ENCODE data around the gene RNF207. TPM values are rescaled to one million over a fixed set of nuclear protein-coding genes. Genes with fewer than 3 reads are reported as not detected.

The RNF207 gene
- total and polyA plus RNA-seq, 2 of the 8 experiments (the other 6 are each of a cell fraction or from before 2014, with no cell fraction given): 3.9 to 5.4 TPM

GRCh38 chr1:6220236-6220635 is 14.3 kb downstream of the RNF207 start:
- FAIRE-seq: no peak
- no peak overlapping the region for H2BK5ac ChIP-seq (ENCODE audit: low read depth, low read length)

More at GRCh38 chr1:6220236-6220635, 14.3 kb downstream of the RNF207 start:
- Histone ChIP-seq H3K4me2 (ENCODE audit: insufficient read depth in 1 of 2, low read depth in 2 of 2, low read length in 2 of 2) (no peak overlapping the region), H3K27ac (ENCODE audit: low read depth, low read length) (no peak overlapping the region), H3K9ac (replicated peaks in 1 of 4; ENCODE audit: extremely low read depth in 1 of 4, low read depth in 3 of 4, low read length in 3 of 4) (no peak overlapping the region), H3K4me3 (ENCODE audit: extremely low read depth in 1 of 4, insufficient read depth in 2 of 4, low read depth in 3 of 4, low read length in 4 of 4) (no peak overlapping the region), H4K20me1 (replicated peaks in 1 of 2; ENCODE audit: control insufficient read depth in 1 of 2, insufficient read depth in 2 of 2, low read length in 2 of 2) (peaks cover 5 to 12% of the 10 kb centered on the region in 2 experiments), H2BK15ac (ENCODE audit: low read length) (no peak overlapping the region), H3K23me2 (ENCODE audit: low read depth, low read length) (no peaks in the 10 kb centered on the region), H2AK5ac (ENCODE audit: low read depth, low read length) (no peak overlapping the region), H3K14ac (ENCODE audit: insufficient read length) (no peak overlapping the region), H3K4ac (replicated peaks; ENCODE audit: insufficient read length, low read depth, low read length) (no peak overlapping the region), H4K5ac (ENCODE audit: insufficient read length, low read depth, low read length) (no peak overlapping the region), H3K79me2 (ENCODE audit: control insufficient read depth in 1 of 2, insufficient read depth in 2 of 2, low read length in 2 of 2) (no peaks in the 10 kb centered on the region), H4K91ac (replicated peaks; ENCODE audit: insufficient read length, low read length) (no peak overlapping the region), H3K79me1 (ENCODE audit: low read depth, low read length) (peaks cover 2% of the 10 kb centered on the region), H4K8ac (ENCODE audit: extremely low read depth, insufficient read depth, low read length) (no peak overlapping the region), H3K23ac (ENCODE audit: insufficient read length) (no peak overlapping the region), H2BK20ac (ENCODE audit: low read length) (no peak overlapping the region), H2BK120ac (replicated peaks; ENCODE audit: low read depth, low read length) (no peak overlapping the region), H3K18ac (ENCODE audit: extremely low read depth, low read length) (no peak overlapping the region), H3K36me3 (ENCODE audit: control insufficient read depth in 2 of 4, insufficient read depth in 4 of 4, low read length in 3 of 4) (peaks cover 9 to 36% (median 18%) of the 10 kb centered on the region in 4 experiments; a peak in 7 of 8 replicates), H2AFZ (ENCODE audit: low read length) (no peak overlapping the region), H2BK12ac (ENCODE audit: low read depth, low read length) (no peak overlapping the region), H3K4me1 (replicated peaks in 1 of 4; ENCODE audit: control insufficient read depth in 3 of 4, insufficient read depth in 4 of 4, low read length in 3 of 4) (no peaks in the 10 kb centered on the region; a peak in 1 of 7 replicates), H3K27me3 (replicated peaks in 1 of 4; ENCODE audit: control insufficient read depth in 3 of 4, extremely low read depth in 1 of 4, insufficient read depth in 3 of 4, low read length in 3 of 4) (no peaks in the 10 kb centered on the region), H3K9me3 (ENCODE audit: insufficient read depth in 2 of 2, low read depth in 1 of 2, low read length in 1 of 2) (no peaks in the 10 kb centered on the region), H3K56ac (replicated peaks; ENCODE audit: insufficient read length, low read depth, low read length) (no peak overlapping the region)
- ChIA-PET CTCF (ENCODE audit: partially characterized antibody) (interaction anchor here (1.1 to 10.4 kb wide), 5 partner anchors 10 to 26 kb away, joined by 3 to 74 read pairs (median 6); partner anchors contain the start of gene RNF207), POLR2A (ENCODE audit: partially characterized antibody) (interaction anchor here (0.7 to 5.1 kb wide), 5 partner anchors 9 to 27 kb away, joined by 3 to 28 read pairs (median 4); partner anchors contain the start of gene RNF207)
- no peak for DNase-seq (ENCODE audit: low read depth in 1 of 2, low spot score in 2 of 2)
- TF ChIP-seq BACH1 (IDR thresholded peaks at IDR 0.05; ENCODE audit: low read length) (no peak), SP4 (IDR thresholded peaks at IDR 0.05; ENCODE audit: low read length) (no peak), KDM5A (IDR thresholded peaks at IDR 0.05; ENCODE audit: low read length) (no peak), TCF12 (IDR thresholded peaks at IDR 0.05; ENCODE audit: low read depth, low read length) (no peak), POLR2AphosphoS5 (IDR thresholded peaks at IDR 0.05; ENCODE audit: low read depth, low read length) (no peak), KDM1A (IDR thresholded peaks at IDR 0.05; ENCODE audit: borderline replicate concordance, low read length) (no peak), ZNF274 (IDR thresholded peaks at IDR 0.05; ENCODE audit: borderline replicate concordance, extremely low read depth, low read length) (no peak), POU5F1 (IDR thresholded peaks at IDR 0.05; ENCODE audit: low read depth, low read length) (no peak)
- WGBS, 2 experiments (ENCODE audit: extremely low coverage in 1 of 2, insufficient coverage in 1 of 2, insufficient read length in 1 of 2, insufficient replicate concordance in 2 of 2, low coverage in 1 of 2, low lambda C conversion rate in 2 of 2, missing lambda C conversion rate in 1 of 2): 94% methylated on average over 8 of the region's 8 CpGs; no CpG with 5 or more reads in 1 of the 2 experiments
